OCI-LY3 (cell line): ENCODE results near the gene MYOCOS.
"Not testable (repeated sequence)": the region's sequence is repeated elsewhere in the genome, so short reads cannot be mapped to it uniquely, and the experiment has no call there.

Source experiments
- H2AFZ ChIP-seq: fragments of 200-600, 300-600 bp; shearing (Covaris generic); 2 replicates; pipeline ENCODE4 v1.6.0; 2014; ENCODE audit warnings: antibody characterized with exemption, low read depth, low read length
- H3K27ac ChIP-seq: fragments of 200-600, 300-600 bp; sonication (generic); 2 replicates; pipeline ENCODE4 v1.5.1; 2014; ENCODE audit warnings: mild to moderate bottlenecking, low read length, moderate library complexity, mixed read lengths
- H3K27me3 ChIP-seq: fragments of 200-600, 300-600 bp; sonication (generic); 2 replicates; pipeline ENCODE4 v1.6.1; 2014; ENCODE audit warnings: low read depth, low read length, mixed read lengths
- H3K36me3 ChIP-seq: fragments of 200-600, 300-600 bp; sonication (generic); replicated peaks from 2 replicates; pipeline ENCODE3; 2014; ENCODE audit warnings: low read depth, low read length, mixed read lengths
- H3K4me1 ChIP-seq: fragments of 300-600, 200-600 bp; sonication (generic); 2 replicates; pipeline ENCODE4 v1.6.1; 2014; ENCODE audit warnings: low read length, mixed read lengths
- H3K4me2 ChIP-seq: fragments of 200-600, 300-600 bp; sonication (generic); 2 replicates; pipeline ENCODE4 v1.6.1; 2014; ENCODE audit warnings: low read length, mixed read lengths
- H3K4me3 ChIP-seq: fragments of 300-600, 200-600 bp; sonication (generic); 2 replicates; pipeline ENCODE4 v1.5.1; 2014; ENCODE audit warnings: antibody characterized with exemption, mild to moderate bottlenecking, low read length, moderate library complexity
- H3K79me2 ChIP-seq: fragments of 300-600, 200-600 bp; shearing (Covaris generic); 2 replicates; pipeline ENCODE4 v1.6.1; 2014; ENCODE audit warnings: mild to moderate bottlenecking, low read length, mixed read lengths
- H3K9ac ChIP-seq: fragments of 300-600, 200-600 bp; shearing (Covaris generic); 2 replicates; pipeline ENCODE4 v1.6.0; 2014; ENCODE audit warnings: mild to moderate bottlenecking, low read length, moderate library complexity
- H3K9me3 ChIP-seq: fragments of 200-600, 300-600 bp; shearing (Covaris generic); 2 replicates; pipeline ENCODE4 v1.6.1; 2014; ENCODE audit warnings: low read length, mixed read lengths; ENCODE audit not compliant: insufficient read depth
- H4K20me1 ChIP-seq: fragments of 200-600, 300-600 bp; sonication (generic); 2 replicates; pipeline ENCODE4 v1.6.1; 2016; ENCODE audit warnings: low read length, mixed read lengths; ENCODE audit not compliant: insufficient read depth
- CTCF ChIP-seq: fragments of 200-600, 300-600 bp; sonication (generic); IDR thresholded peaks from 2 replicates; pipeline ENCODE4 v1.5.1; 2014; ENCODE audit warnings: antibody characterized with exemption, low read length, low read depth
- EZH2phosphoT487 ChIP-seq: fragments of 200-600 bp; shearing (Covaris generic); IDR thresholded peaks from 2 replicates; pipeline ENCODE4 v1.6.1; 2018; ENCODE audit warnings: antibody characterized with exemption, mixed run types, low read depth

Gene MYOCOS

GRCh38 chr1:171655746-171656116, 33.7 kb downstream of the MYOCOS start:
- TF ChIP-seq EZH2phosphoT487 (no peak), CTCF (no peak; the same call in 1 of the 2 replicates)
- peak overlapping the region; percentile 75 for H3K4me3 ChIP-seq
- H4K20me1 ChIP-seq: no peaks in the 10 kb centered on the region
- no peaks in the 10 kb centered on the region for H3K9me3 ChIP-seq
- no peaks in the 10 kb centered on the region for H3K36me3 ChIP-seq
- peak overlapping the region; percentile 46 for H3K9ac ChIP-seq
- peaks cover 17% of the 10 kb centered on the region; the same call in 1 of the 2 replicates for H3K27me3 ChIP-seq
- no peaks in the 10 kb centered on the region for H3K79me2 ChIP-seq
- peaks cover 22% of the 10 kb centered on the region for H3K4me1 ChIP-seq
- H2AFZ ChIP-seq: peak overlapping the region; percentile 96
- H3K27ac ChIP-seq: no peak overlapping the region
- peak overlapping the region; percentile 92 for H3K4me2 ChIP-seq

GRCh38 chr1:171656206-171656605, 34.2 kb downstream of the MYOCOS start:
- Histone ChIP-seq H2AFZ (peak overlapping the region; percentile 96), H3K27me3 (peaks cover 17% of the 10 kb centered on the region; the same call in 1 of the 2 replicates), H3K4me1 (peaks cover 22% of the 10 kb centered on the region), H3K4me3 (peak overlapping the region; percentile 75), H3K4me2 (peak overlapping the region; percentile 92)
- not testable (repeated sequence) for H3K79me2 ChIP-seq, H3K9me3 ChIP-seq, H3K27ac ChIP-seq, H3K9ac ChIP-seq, H3K36me3 ChIP-seq, H4K20me1 ChIP-seq

- Histone ChIP-seq H3K27me3 (0 out of 2 replicates have a peak, but pooled peaks cover 2% of the 10 kb centered on the region), H3K4me2 (no peak overlapping the region), H4K20me1 (no peaks in the 10 kb centered on the region), H3K79me2 (no peaks in the 10 kb centered on the region), H3K9ac (no peak overlapping the region), H3K4me3 (no peak overlapping the region), H3K4me1 (peaks cover under 1% of the 10 kb centered on the region; the same call in 1 of the 2 replicates), H3K9me3 (no peaks in the 10 kb centered on the region), H2AFZ (no peak overlapping the region), H3K27ac (no peak overlapping the region), H3K36me3 (no peaks in the 10 kb centered on the region)
- TF ChIP-seq EZH2phosphoT487: no peak
These were observed 39.1 kb downstream of the MYOCOS start for GRCh38 chr1:171661076-171661650.

- H3K36me3 ChIP-seq: no peaks in the 10 kb centered on the region
- H3K4me3 ChIP-seq: no peak overlapping the region
- no peak overlapping the region for H3K27ac ChIP-seq
- no peak overlapping the region for H2AFZ ChIP-seq
- H3K4me2 ChIP-seq: no peak overlapping the region
- no peaks in the 10 kb centered on the region for H3K9me3 ChIP-seq
- H3K4me1 ChIP-seq: no peaks in the 10 kb centered on the region
- no peak overlapping the region for H3K9ac ChIP-seq
- H3K79me2 ChIP-seq: no peaks in the 10 kb centered on the region
- no peaks in the 10 kb centered on the region for H4K20me1 ChIP-seq
- no peaks in the 10 kb centered on the region for H3K27me3 ChIP-seq
- TF ChIP-seq EZH2phosphoT487 (no peak), CTCF (no peak)
These were observed 41.2 kb downstream of the MYOCOS start for GRCh38 chr1:171663036-171663853.
